GM12875 (cell line): ENCODE measurements around the gene HMOX2.

Experiments
- H3K4me3 ChIP-seq: one replicate; pipeline ENCODE4 v1.5.1; 2011; ENCODE audit warnings: low read depth, low read length, control low read depth
- CTCF ChIP-seq: IDR thresholded peaks from 2 replicates; pipeline ENCODE4 v1.5.1; 2011; ENCODE audit warnings: low read depth, mild to moderate bottlenecking, control low read depth, inconsistent platforms, low read length, moderate library complexity, borderline replicate concordance; ENCODE audit not compliant: insufficient read depth

HMOX2 gene

GRCh38 chr16:4494746-4495490, 18.7 kb downstream of the HMOX2 start:
- H3K4me3 ChIP-seq = no peak overlapping the region
- no peak for TF ChIP-seq CTCF

GRCh38 chr16:4495766-4496165, 19.6 kb downstream of the HMOX2 start:
- no peak for TF ChIP-seq CTCF
- no peak overlapping the region for H3K4me3 ChIP-seq

GRCh38 chr16:4496305-4496704, 20.1 kb downstream of the HMOX2 start:
- H3K4me3 ChIP-seq = no peak overlapping the region
- no peak for TF ChIP-seq CTCF

GRCh38 chr16:4498546-4499195, 22.5 kb downstream of the HMOX2 start:
- H3K4me3 ChIP-seq = no peak overlapping the region
- TF ChIP-seq CTCF = no peak

- H3K4me3 ChIP-seq = no peak overlapping the region
- TF ChIP-seq CTCF = no peak
Measured at GRCh38 chr16:4499196-4499555, 23.0 kb downstream of the HMOX2 start.

- no peak overlapping the region for H3K4me3 ChIP-seq
- no peak for TF ChIP-seq CTCF
Measured at GRCh38 chr16:4500272-4500671, 24.1 kb downstream of the HMOX2 start.

GRCh38 chr16:4501071-4501478, 24.9 kb downstream of the HMOX2 start:
- H3K4me3 ChIP-seq = no peak overlapping the region

More at GRCh38 chr16:4501071-4501478, 24.9 kb downstream of the HMOX2 start:
- no peak for TF ChIP-seq CTCF
